ENCODE measurements around the gene KLRF2. TPM values are rescaled to one million over a fixed set of nuclear protein-coding genes. Genes with fewer than 3 reads are reported as not detected.

KLRF2 gene
- total RNA-seq, 1 experiment from 2014 or later: not detected

- no peak for DNase-seq (ENCODE audit: low read depth)
Measured at GRCh38 chr12:9888665-9889273, 7.5 kb downstream of the KLRF2 start.

DNA sequence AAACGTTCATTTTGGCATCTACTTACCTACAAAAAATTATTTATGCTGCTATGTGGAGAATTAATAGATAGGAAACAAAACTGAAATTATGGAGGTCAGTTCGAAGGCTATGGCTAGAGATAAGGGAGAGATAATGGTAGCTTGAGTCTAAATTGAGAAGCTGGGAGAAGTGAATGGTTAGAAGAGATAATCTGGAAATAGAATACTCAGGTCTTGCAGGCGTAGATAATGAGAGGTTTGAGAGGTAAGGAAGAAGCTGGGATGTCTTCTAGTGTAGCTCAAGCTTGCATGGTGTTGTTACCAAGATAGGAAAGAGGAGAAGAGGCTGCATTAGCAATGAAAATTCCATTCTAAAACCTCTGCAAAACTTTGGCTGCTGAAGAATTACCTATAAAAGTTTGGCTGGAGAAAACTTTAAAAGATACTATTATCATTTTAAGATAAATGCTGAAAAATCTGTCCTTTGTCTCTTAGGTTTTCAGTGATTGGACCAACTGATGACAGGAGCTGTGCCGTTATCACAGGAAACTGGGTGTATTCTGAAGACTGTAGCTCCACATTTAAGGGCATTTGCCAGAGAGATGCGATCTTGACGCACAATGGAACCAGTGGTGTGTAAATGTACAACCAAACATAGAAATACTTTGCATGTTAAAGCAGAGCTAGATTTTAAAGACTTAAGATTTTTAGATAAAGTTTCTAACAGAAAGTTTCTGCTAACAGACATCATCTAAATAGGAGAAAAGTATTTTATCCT lies 14.1 kb downstream of the KLRF2 start:
- DNase-seq (ENCODE audit: low read depth): no peak

GRCh38 chr12:9897535-9897934 lies 16.2 kb downstream of the KLRF2 start:
- DNase-seq (ENCODE audit: low read depth): no peak

DNA sequence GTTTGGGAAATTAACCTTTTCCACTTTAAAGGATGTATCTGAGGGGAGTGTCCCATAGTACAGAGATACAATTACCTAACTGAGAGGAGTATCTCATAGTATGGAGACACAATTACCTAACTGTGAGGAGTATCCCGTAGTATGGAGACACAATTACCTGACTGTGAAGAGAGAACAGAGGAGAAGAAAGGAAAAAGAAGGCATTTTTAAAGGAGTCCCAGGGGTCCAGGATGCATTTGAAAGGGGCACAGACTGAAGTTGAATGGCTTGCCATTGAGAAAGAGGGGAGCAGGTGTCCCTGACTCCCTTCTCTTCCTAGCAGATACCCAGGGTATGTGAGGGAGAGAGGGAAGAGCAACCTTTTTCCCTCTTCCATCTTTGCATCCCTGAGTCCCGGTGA lies 17.9 kb downstream of the KLRF2 start:
- no peak for DNase-seq (ENCODE audit: low read depth)

GRCh38 chr12:9900930-9901329 lies 19.6 kb downstream of the KLRF2 start:
- DNase-seq (ENCODE audit: low read depth): no peak

DNA sequence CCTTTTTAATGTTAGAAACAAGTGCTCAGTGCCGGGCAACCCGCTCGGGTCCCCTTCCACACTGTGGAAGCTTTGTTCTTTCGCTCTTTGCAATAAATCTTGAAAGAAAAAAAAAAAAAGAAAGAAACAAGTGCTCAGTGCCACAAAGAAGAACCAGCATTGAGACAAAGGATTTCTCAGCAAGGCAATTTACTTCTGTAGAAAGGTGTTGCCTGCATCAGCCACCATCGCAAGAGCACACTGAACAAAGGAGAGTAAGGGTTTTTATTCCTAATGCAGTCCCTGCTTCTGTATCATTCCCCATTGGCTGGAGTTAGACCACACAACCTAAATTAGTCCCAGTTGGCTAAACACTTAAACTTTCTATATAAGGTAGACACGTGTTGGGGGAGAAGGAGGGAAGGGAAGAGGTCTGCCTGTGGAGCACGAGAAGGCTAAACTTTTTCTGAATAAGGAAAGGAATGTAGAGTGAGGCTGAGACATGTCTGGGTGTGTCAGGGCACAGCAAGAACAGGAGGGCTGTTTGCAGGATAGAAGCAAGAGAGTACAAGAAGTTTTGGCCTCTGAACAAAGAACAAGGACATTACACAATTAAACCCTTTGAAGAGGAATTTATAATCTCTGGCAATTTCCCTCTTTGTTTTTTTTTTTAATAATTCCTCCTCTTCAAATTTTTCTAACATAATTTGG lies 21.4 kb downstream of the KLRF2 start:
- no peak for DNase-seq (ENCODE audit: low read depth)

- peak; percentile 33 for DNase-seq (ENCODE audit: low read depth)
Measured at GRCh38 chr12:9906873-9907272, 25.6 kb downstream of the KLRF2 start.

- DNase-seq (ENCODE audit: low read depth): no peak
Measured at GRCh38 chr12:9907769-9908168, 26.5 kb downstream of the KLRF2 start.

GRCh38 chr12:9908350-9908749 lies 27.1 kb downstream of the KLRF2 start:
- no peak for DNase-seq (ENCODE audit: low read depth)

GRCh38 chr12:9909724-9910123 lies 28.4 kb downstream of the KLRF2 start:
- no peak for DNase-seq (ENCODE audit: low read depth)

DNA sequence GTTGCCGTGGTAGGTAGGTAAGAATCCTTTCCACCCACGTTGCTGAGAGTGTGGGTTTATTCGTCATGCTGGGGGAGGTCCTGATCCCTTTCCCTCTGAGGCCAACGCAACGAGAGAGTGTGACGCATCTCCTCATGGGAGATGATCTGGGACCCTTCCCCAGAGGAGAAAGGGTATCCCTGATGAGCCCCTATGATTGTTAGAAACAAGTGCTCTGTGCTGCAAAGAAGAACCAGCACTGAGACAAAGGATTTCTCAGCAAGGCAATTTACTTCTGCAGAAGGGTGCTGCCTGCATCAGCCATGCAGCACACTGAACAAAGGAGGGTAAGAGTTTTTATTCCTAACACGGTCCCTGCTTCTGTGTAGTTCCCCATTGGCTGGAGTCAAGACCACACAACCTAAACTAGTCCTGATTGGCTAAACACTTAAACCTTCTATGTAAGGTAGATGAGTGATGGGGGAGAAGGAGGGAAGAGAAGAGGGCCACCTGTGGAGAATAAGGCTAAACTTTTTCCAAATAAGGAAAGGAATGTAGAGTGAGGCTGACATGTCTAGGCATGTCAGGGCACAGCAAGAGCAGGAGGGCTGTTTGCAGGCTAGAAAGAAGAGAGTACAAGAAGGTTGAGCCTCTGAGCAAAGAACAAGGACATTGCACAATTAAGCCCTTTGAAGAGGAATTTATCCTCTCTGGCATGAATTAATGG lies 29.6 kb downstream of the KLRF2 start:
- no peak for DNase-seq (ENCODE audit: low read depth)

GRCh38 chr12:9911708-9912107 lies 30.4 kb downstream of the KLRF2 start:
- no peak for DNase-seq (ENCODE audit: low read depth)

DNA sequence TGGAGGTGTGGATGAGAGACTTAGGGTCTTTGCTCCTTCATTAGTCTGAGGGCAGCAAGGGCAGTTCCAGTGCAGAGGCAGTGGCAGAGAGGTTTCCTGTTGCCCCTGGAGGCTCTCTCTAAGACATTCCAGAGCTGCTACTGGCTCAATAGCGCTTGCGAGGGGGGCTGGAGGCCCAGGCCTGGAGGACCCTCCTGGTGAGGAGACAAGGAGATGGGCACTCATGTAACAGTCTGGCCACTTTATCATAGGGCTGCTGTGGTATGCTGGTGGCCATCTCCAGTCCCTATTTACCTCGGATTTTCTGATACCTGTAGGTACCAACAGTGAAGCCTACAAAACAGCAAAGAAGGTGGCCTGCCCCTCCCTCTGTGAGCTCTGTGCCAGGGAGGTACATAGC lies 38.2 kb downstream of the KLRF2 start:
- DNase-seq (ENCODE audit: low read depth): no peak

DNA sequence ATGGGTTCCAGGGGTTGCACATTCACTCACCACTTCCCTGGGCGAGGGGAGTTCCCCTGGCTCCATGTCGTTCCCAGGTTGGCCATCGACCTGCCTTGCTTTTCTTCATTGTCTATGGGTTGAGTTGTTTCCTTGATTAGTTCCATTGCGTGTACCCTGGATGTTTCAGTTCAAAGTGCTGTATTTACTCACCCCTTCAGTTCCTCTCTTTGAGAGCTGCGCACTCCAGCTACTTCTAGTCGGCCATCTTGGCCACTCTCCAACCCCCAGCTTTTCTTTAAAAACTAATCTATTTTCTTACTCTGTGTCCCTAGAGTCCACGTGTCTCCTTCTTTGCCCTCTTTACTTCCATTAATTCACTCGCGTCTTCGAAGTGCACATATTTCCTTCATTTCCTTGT lies 39.2 kb downstream of the KLRF2 start:
- DNase-seq (ENCODE audit: low read depth): no peak

DNA sequence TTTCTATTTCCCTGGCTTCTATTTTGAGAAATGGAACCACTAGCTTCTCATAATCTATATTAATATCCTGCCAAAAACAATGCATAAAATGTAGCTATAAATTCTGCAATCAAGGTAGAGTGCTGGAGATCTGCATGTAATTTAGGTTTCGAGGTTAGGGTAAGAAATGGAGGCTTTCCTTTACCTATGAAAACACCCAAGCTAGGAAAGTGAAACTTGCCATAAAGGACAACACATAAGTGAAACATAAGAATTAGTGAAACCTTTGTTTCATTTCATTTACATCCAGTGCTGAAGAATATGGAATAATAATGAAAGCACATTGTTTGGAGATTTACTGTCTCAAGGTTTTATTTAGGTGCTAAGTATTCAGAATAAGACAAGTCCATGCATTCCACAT lies 41.1 kb downstream of the KLRF2 start:
- DNase-seq (ENCODE audit: low read depth): no peak

DNA sequence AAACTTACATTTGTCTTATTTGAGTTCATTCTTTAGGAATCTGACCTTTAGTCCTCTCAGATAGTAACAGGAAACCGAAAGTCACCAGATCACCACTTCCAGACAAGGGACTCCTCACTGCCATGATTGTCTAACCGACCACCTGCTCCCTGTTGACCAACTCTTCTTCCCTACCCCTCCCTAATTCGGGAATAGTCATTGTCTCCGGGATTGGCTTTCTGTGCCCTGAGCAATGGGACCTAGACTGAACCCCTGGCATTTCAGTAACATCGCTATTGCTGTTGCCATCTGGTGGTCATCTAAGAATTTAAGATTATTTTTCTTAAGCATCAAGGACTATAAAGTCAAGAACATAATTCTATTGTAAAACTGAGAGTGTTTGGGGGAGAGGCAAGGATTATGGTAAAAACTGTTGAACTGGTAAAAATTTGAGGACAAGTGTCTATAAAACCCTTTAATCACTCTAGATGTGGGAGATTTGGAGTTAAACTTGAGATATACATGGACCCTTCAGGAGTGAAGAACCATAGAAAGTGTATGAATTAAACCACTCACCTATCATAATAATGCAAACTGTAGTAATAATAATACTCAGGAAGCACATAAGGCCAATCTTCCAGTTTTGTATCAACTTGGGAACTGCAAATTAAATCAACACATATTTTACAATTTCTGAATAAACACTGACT lies 44.6 kb downstream of the KLRF2 start:
- DNase-seq (ENCODE audit: low read depth): peak; percentile 40

DNA sequence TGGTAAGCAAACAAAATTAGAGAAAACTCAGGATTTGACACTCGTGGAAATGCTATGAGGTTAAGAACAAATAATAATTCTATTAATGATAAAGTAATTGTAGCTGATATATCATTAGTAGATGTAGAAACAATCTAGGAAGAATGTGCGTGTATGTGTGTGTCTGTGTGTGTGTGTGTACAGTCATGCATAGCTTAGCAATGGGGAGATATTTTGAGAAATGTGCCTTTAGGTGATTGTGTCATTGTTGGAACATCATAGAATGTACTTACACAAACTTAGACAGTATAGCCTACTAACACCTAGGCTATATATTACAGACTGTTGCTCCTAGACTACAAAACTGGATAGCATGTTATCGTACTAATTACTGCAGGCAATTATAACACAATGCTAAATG lies 45.6 kb downstream of the KLRF2 start:
- no peak for DNase-seq (ENCODE audit: low read depth)

GRCh38 chr12:9928607-9929006 lies 47.3 kb downstream of the KLRF2 start:
- no peak for DNase-seq (ENCODE audit: low read depth)

DNA sequence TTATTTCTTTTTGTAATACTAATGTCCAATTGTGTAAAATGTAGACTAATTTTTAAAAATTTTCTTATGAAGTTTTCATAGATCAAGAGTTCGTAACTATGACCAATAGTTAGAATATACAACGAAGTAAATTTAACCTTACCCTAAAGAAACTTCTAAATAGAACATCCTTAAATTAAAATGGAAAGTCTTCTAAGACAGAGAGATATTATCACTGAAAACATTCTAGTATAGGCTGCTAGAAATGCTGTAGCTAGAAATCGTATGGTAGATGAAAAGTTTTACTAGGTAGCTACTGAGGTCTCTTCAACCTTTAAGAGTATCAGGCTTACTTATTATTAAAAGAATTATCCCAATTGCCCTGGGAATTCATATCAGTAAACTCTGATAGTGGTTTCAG lies 50.0 kb downstream of the KLRF2 start:
- DNase-seq (ENCODE audit: low read depth): no peak

GRCh38 chr12:9932270-9932669 lies 51.0 kb downstream of the KLRF2 start, which contains the start of gene CLEC2A:
Gene CLEC2A, minus strand, starts transcription at chr12:9932370. Its CDS starts 41 bp downstream, at chr12:9932329.
- no peak for DNase-seq (ENCODE audit: low read depth)

DNA sequence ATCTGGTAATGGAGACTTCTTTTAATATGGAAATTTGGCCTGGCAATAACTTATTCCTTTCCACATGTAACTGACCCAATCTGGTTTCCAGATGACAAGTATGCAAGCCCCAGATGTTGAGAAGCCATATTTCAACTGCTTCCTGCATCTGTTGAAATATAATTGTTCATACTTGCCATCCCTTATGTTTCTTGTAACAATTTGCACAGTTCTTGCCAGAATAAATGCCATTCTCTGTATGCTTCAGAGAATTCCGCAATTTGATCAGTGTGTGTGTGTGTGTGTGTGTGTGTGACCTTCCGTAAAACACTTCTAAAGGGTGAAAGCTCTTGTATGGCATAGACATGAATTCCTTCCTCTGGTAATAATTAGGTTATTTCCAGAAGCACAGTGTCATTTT lies 52.7 kb downstream of the KLRF2 start:
- DNase-seq (ENCODE audit: low read depth): no peak

DNA sequence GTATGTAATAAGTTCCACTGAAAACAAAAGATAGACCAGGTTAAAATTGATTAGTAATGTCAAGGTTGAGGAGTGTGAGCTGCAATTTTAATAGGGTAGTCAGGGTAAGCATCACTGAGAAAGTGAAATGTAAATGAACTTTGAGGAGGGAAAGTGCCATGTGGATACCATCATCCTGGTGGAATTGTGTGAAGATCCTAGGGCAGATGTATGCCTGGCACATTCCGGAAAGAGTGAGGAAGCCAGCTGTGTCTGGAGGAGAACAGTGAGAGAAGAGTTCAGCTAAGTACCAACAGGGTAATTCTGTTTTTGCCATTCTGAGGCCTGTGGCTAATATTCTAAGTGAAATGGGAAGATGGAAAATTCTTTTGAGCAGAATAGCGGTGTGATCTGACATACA lies 53.7 kb downstream of the KLRF2 start:
- DNase-seq (ENCODE audit: low read depth): no peak
